Dendritic cell treated with granulocyte-macrophage colony-stimulating factor and Interleukin-4, amounts not matched to agents 40 ng/mL and 50 ng/mL, for 4 days (primary cell): ENCODE data around the gene PLEKHG2.

Experiments
- H3K27ac Mint-ChIP-seq: one replicate; pipeline ENCODE4 v1.8.0; 2022; ENCODE audit warnings: mild to moderate bottlenecking, mixed read lengths
- H3K27me3 Mint-ChIP-seq: one replicate; pipeline ENCODE4 v1.8.0; 2022; ENCODE audit warnings: mild to moderate bottlenecking, mixed read lengths
- H3K36me3 Mint-ChIP-seq: one replicate; pipeline ENCODE4 v1.8.0; 2022; ENCODE audit warnings: low read depth, mixed read lengths
- H3K4me1 Mint-ChIP-seq: one replicate; pipeline ENCODE4 v1.8.0; 2022; ENCODE audit warnings: low read depth, mixed read lengths
- H3K4me3 Mint-ChIP-seq: one replicate; pipeline ENCODE4 v1.8.0; 2022; ENCODE audit warnings: mild to moderate bottlenecking, moderate library complexity, mixed read lengths
- H3K9me3 Mint-ChIP-seq: one replicate; pipeline ENCODE4 v1.8.0; 2022; ENCODE audit warnings: mixed read lengths
- intact Hi-C: fragments of 100-400 bp; cut with micrococcal nuclease; formaldehyde crosslinking; loops from one replicate; pipeline ENCODE4 v1.15.0; 2022

PLEKHG2 gene

GRCh38 chr19:39413911-39414608, 1.6 kb downstream of the PLEKHG2 start:
- intact Hi-C loops: loop anchor here (5.0 kb wide), 1 partner anchor 72 kb away; the partner anchor contains the start of gene SAMD4B
- H3K4me1 Mint-ChIP-seq: peaks cover 52% of the 10 kb centered on the region
- no peaks in the 10 kb centered on the region for H3K9me3 Mint-ChIP-seq
- peaks cover 52% of the 10 kb centered on the region for H3K36me3 Mint-ChIP-seq
- peaks cover 2% of the 10 kb centered on the region for H3K27me3 Mint-ChIP-seq
- peak overlapping the region; percentile 98 for H3K27ac Mint-ChIP-seq
- peak overlapping the region; percentile 81 for H3K4me3 Mint-ChIP-seq

GRCh38 chr19:39415111-39416046, 2.9 kb downstream of the PLEKHG2 start:
- Mint-ChIP-seq H3K27ac (no peak overlapping the region), H3K4me3 (no peak overlapping the region), H3K27me3 (peaks cover 2% of the 10 kb centered on the region), H3K4me1 (peaks cover 47% of the 10 kb centered on the region), H3K36me3 (peaks cover 40% of the 10 kb centered on the region), H3K9me3 (no peaks in the 10 kb centered on the region)
- intact Hi-C loops: no loop called here

GRCh38 chr19:39416152-39417120, 4.0 kb downstream of the PLEKHG2 start:
- Mint-ChIP-seq H3K27ac (no peak overlapping the region), H3K4me1 (peaks cover 37% of the 10 kb centered on the region), H3K9me3 (no peaks in the 10 kb centered on the region), H3K4me3 (no peak overlapping the region), H3K27me3 (peaks cover 2% of the 10 kb centered on the region), H3K36me3 (peaks cover 31% of the 10 kb centered on the region)
- intact Hi-C loops: no loop called here

GRCh38 chr19:39417463-39418181, 5.2 kb downstream of the PLEKHG2 start:
- H3K4me3 Mint-ChIP-seq: no peak overlapping the region
- H3K9me3 Mint-ChIP-seq: no peaks in the 10 kb centered on the region
- H3K4me1 Mint-ChIP-seq: peaks cover 34% of the 10 kb centered on the region
- H3K27ac Mint-ChIP-seq: peak overlapping the region; percentile 42
- H3K36me3 Mint-ChIP-seq: peaks cover 43% of the 10 kb centered on the region
- peaks cover 2% of the 10 kb centered on the region for H3K27me3 Mint-ChIP-seq
- intact Hi-C loops: no loop called here

GRCh38 chr19:39419003-39419402, 6.5 kb downstream of the PLEKHG2 start:
- H3K36me3 Mint-ChIP-seq: peaks cover 56% of the 10 kb centered on the region
- no peaks in the 10 kb centered on the region for H3K9me3 Mint-ChIP-seq

GRCh38 chr19:39420769-39421168, 8.3 kb downstream of the PLEKHG2 start:
- intact Hi-C loops: no loop called here
- Mint-ChIP-seq H3K27ac (no peak overlapping the region), H3K27me3 (no peaks in the 10 kb centered on the region), H3K9me3 (no peaks in the 10 kb centered on the region), H3K4me1 (peaks cover 16% of the 10 kb centered on the region), H3K36me3 (peaks cover 64% of the 10 kb centered on the region), H3K4me3 (no peak overlapping the region)

More at GRCh38 chr19:39419003-39419402, 6.5 kb downstream of the PLEKHG2 start:
- Mint-ChIP-seq H3K27ac (no peak overlapping the region), H3K27me3 (no peaks in the 10 kb centered on the region), H3K4me1 (peaks cover 29% of the 10 kb centered on the region), H3K4me3 (no peak overlapping the region)
- intact Hi-C loops: no loop called here

- Mint-ChIP-seq H3K9me3 (no peaks in the 10 kb centered on the region), H3K36me3 (peaks cover 55% of the 10 kb centered on the region), H3K27ac (no peak overlapping the region), H3K27me3 (no peaks in the 10 kb centered on the region), H3K4me1 (peaks cover 11% of the 10 kb centered on the region), H3K4me3 (no peak overlapping the region)
- intact Hi-C loops: no loop called here
These were observed 9.6 kb downstream of the PLEKHG2 start for GRCh38 chr19:39422020-39422419.

GRCh38 chr19:39423258-39424086, 11.0 kb downstream of the PLEKHG2 start:
- no peaks in the 10 kb centered on the region for H3K27me3 Mint-ChIP-seq
- H3K9me3 Mint-ChIP-seq: no peaks in the 10 kb centered on the region
- intact Hi-C loops: no loop called here
- no peak overlapping the region for H3K27ac Mint-ChIP-seq
- no peaks in the 10 kb centered on the region for H3K4me1 Mint-ChIP-seq
- peaks cover 42% of the 10 kb centered on the region for H3K36me3 Mint-ChIP-seq
- no peak overlapping the region for H3K4me3 Mint-ChIP-seq

- H3K4me3 Mint-ChIP-seq: no peak overlapping the region
- no peak overlapping the region for H3K27ac Mint-ChIP-seq
- H3K9me3 Mint-ChIP-seq: no peaks in the 10 kb centered on the region
- peaks cover 35% of the 10 kb centered on the region for H3K36me3 Mint-ChIP-seq
- H3K4me1 Mint-ChIP-seq: no peaks in the 10 kb centered on the region
- intact Hi-C loops: no loop called here
- H3K27me3 Mint-ChIP-seq: no peaks in the 10 kb centered on the region
These were observed 12.5 kb downstream of the PLEKHG2 start for GRCh38 chr19:39424934-39425333.

GRCh38 chr19:39425744-39426143, 13.3 kb downstream of the PLEKHG2 start:
- Mint-ChIP-seq H3K27me3 (no peaks in the 10 kb centered on the region), H3K4me1 (peaks cover 4% of the 10 kb centered on the region), H3K36me3 (peaks cover 35% of the 10 kb centered on the region), H3K4me3 (no peak overlapping the region), H3K9me3 (no peaks in the 10 kb centered on the region), H3K27ac (no peak overlapping the region)
- intact Hi-C loops: no loop called here

GRCh38 chr19:39426170-39426569, 13.7 kb downstream of the PLEKHG2 start:
- Mint-ChIP-seq H3K36me3 (peaks cover 35% of the 10 kb centered on the region), H3K4me3 (no peak overlapping the region)
- intact Hi-C loops: no loop called here

GRCh38 chr19:39427707-39428106, 15.2 kb downstream of the PLEKHG2 start:
- H3K9me3 Mint-ChIP-seq: no peaks in the 10 kb centered on the region
- H3K36me3 Mint-ChIP-seq: peaks cover 27% of the 10 kb centered on the region
- H3K4me1 Mint-ChIP-seq: peaks cover 9% of the 10 kb centered on the region
- no peak overlapping the region for H3K27ac Mint-ChIP-seq
- intact Hi-C loops: no loop called here
- no peak overlapping the region for H3K4me3 Mint-ChIP-seq
- H3K27me3 Mint-ChIP-seq: no peaks in the 10 kb centered on the region

More at GRCh38 chr19:39426170-39426569, 13.7 kb downstream of the PLEKHG2 start:
- no peaks in the 10 kb centered on the region for H3K9me3 Mint-ChIP-seq
- peaks cover 8% of the 10 kb centered on the region for H3K4me1 Mint-ChIP-seq
- H3K27ac Mint-ChIP-seq: no peak overlapping the region
- no peaks in the 10 kb centered on the region for H3K27me3 Mint-ChIP-seq
